Mesothelial cell of epicardium (in vitro differentiated cells): ENCODE measurements around the gene LAMTOR2. TPM values are rescaled to one million over a fixed set of nuclear protein-coding genes. Genes with fewer than 3 reads are reported as not detected.
"Not testable (repeated sequence)": the region's sequence is repeated elsewhere in the genome, so short reads cannot be mapped to it uniquely, and the experiment has no call there.

Source experiments
- DNase-seq, 2 experiments: peaks; one replicate each; pipeline ENCODE4 v3.0.0; 2021; ENCODE audit warnings: low spot score in 2 of 2; ENCODE audit not compliant: unreplicated experiment in 2 of 2
- H3K27ac Mint-ChIP-seq: 2 replicates; pipeline ENCODE4 v1.8.0; 2021; ENCODE audit warnings: mixed read lengths
- H3K27me3 Mint-ChIP-seq: 2 replicates; pipeline ENCODE4 v1.8.0; 2021; ENCODE audit warnings: low read depth, mixed read lengths
- H3K36me3 Mint-ChIP-seq: 2 replicates; pipeline ENCODE4 v1.8.0; 2021; ENCODE audit warnings: mixed read lengths
- H3K4me1 Mint-ChIP-seq: 2 replicates; pipeline ENCODE4 v1.8.0; 2021; ENCODE audit warnings: mixed read lengths
- H3K4me3 Mint-ChIP-seq: 2 replicates; pipeline ENCODE4 v1.8.0; 2021; ENCODE audit warnings: mild to moderate bottlenecking, moderate library complexity, mixed read lengths
- H3K9me3 Mint-ChIP-seq: 2 replicates; pipeline ENCODE4 v1.8.0; 2021; ENCODE audit warnings: mixed read lengths
- CTCF ChIP-seq: fragments of 200-600 bp; sonication (generic); IDR thresholded peaks from one replicate; pipeline ENCODE4 v1.5.0; 2021; ENCODE audit warnings: antibody characterized with exemption; ENCODE audit not compliant: unreplicated experiment
- total RNA-seq: library from RNA; stranded (reverse); gene quantifications from 3 replicates; pipeline ENCODE4 v1.2.1, GENCODE V29; 2021

Gene LAMTOR2
- total RNA-seq, 1 donor from 2014 or later: 39.5 TPM

DNA sequence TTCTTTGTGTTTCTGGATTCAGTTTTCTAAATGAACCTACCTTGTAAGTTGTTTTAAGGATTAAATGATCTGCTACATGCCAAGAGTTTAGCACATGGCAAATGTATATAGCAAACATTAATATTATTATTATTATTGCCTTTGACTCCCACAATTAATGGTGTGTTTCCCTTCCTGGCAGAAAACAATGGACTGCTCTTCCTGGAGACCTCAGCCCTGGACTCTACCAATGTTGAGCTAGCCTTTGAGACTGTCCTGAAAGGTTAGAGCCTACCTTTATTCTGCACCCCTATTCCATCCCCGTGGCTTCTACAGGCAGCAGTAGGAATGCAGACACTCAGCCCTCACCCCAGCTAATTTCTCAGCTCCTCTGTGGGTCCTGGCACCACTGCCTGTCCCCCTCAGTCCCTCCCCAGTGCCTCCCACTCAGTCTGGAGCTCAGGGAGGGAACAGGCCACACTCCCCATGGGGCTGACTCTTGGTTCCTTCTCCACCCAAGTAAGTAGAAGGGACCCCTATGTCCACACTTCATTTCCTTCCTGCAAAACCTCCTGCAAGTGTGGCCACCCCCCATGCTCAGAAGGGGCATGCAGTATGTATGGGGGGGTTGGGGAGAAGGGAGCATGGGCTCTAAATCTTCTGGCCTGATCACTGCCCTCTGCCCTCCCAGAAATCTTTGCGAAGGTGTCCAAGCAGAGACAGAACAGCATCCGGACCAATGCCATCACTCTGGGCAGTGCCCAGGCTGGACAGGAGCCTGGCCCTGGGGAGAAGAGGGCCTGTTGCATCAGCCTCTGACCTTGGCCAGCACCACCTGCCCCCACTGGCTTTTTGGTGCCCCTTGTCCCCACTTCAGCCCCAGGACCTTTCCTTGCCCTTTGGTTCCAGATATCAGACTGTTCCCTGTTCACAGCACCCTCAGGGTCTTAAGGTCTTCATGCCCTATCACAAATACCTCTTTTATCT, 15.2 kb downstream of the LAMTOR2 start:
- H3K9me3 Mint-ChIP-seq: no peaks in the 10 kb centered on the region
- peaks cover 32% of the 10 kb centered on the region for H3K4me1 Mint-ChIP-seq
- no peak for TF ChIP-seq CTCF
- H3K4me3 Mint-ChIP-seq: no peak overlapping the region
- peak overlapping the region; percentile 30 for H3K27ac Mint-ChIP-seq
- H3K27me3 Mint-ChIP-seq: no peaks in the 10 kb centered on the region
- DNase-seq: no peak
- peaks cover 6% of the 10 kb centered on the region for H3K36me3 Mint-ChIP-seq

DNA sequence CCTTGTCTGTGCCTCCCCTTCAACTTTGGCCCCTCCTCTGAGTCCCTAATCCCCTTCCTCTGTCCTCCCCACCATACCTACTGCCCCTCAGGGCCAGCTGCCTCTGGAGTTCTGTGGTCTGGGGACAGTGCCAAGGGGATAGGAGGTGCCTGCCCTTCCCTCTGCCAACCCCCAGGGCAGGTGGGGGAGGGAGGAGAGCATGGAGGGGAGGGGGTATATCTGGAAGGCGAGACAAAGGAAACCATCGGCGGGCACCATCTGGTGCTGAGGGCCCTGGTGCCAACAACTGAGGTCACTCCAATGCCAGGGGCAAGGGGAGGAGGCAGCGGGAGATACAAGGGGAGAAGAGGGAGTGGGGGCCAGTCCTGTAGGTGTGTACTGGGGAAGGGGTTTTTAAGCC, 16.0 kb downstream of the LAMTOR2 start:
- Mint-ChIP-seq H3K27ac (peak overlapping the region; percentile 66), H3K4me1 (peaks cover 38% of the 10 kb centered on the region), H3K27me3 (no peaks in the 10 kb centered on the region), H3K36me3 (peaks cover 11% of the 10 kb centered on the region), H3K9me3 (no peaks in the 10 kb centered on the region), H3K4me3 (no peak overlapping the region)
- no peak for DNase-seq
- TF ChIP-seq CTCF: no peak

DNA sequence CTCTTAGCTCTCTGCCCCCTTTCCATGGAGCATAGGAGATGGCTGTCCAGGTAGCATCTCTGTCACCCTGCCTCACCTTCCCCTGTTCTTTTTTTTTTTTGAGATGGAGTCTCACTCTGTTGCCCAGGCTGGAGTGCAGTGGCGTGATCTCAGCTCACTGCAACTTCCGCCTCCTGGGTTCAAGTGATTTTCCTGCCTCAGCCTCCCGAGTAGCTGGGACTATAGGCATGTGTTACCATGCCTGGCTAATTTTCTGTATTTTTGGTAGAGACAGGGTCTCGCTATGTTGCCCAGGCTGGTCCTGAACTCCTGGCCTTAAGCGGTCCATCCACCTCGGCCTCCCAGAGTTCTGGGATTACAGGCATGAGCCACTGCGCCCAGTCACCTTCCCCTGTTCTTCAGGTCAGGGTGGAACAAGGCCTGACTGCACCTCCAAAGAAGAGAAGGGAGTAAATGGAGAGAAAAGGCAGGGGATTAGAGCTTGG, 16.8 kb downstream of the LAMTOR2 start:
- not testable (repeated sequence) for DNase-seq, H3K9me3 Mint-ChIP-seq, H3K4me3 Mint-ChIP-seq, H3K27me3 Mint-ChIP-seq
- peak overlapping the region; percentile 71 for H3K27ac Mint-ChIP-seq
- peaks cover 13% of the 10 kb centered on the region for H3K36me3 Mint-ChIP-seq
- peaks cover 42% of the 10 kb centered on the region for H3K4me1 Mint-ChIP-seq

DNA sequence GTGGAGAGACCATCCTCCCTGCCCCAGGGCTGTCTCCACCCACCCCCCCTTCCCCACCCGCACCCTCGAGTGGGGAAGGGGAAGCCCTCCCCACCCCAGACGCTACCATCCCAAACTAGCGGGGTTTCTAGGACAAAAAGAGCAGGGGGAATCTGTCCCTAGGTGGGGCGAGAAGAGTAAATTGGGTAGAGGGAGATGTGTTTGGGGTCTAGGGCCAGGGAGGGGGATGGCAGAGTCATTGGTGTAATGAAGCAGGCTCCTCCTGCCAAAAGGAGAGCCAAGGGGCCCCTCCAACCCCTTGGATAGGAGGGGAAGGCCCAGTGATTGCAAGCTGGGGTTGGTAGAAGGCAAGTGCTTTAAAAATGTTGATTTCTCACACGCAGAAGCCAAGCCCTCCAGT, 17.7 kb downstream of the LAMTOR2 start:
- Mint-ChIP-seq H3K36me3 (peaks cover 15% of the 10 kb centered on the region), H3K27me3 (no peaks in the 10 kb centered on the region), H3K4me3 (no peak overlapping the region), H3K9me3 (no peaks in the 10 kb centered on the region), H3K27ac (peak overlapping the region; percentile 82), H3K4me1 (peaks cover 46% of the 10 kb centered on the region)
- no peak for DNase-seq
- TF ChIP-seq CTCF: no peak

DNA sequence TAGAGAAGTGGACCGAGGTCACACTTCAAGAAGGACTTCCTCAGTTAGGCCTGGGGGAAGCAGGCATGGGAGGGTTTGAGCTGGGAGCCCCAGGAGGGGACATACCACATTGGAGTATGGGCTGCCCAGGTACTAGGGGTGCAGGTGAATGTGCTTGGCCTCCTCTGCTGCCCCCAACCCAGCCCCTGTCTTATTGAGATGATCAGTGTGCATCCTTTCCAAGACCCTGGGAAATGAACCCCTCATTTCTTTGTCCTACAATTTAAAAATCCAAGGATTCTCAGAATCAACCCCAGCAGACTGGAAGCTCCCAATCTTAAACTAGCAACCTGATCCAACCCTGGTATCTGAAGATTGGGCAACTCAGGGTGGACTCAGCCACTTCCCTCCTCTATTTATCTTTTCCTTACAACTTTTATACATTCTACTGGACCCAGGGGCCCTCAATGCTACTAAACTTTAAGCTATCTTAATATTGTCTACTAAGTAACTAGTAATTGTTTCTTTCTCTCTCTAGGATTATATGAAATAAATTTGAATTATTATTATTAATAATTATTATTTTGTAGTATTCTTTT, 18.6 kb downstream of the LAMTOR2 start:
- Mint-ChIP-seq H3K27me3 (no peaks in the 10 kb centered on the region), H3K36me3 (peaks cover 17% of the 10 kb centered on the region), H3K4me1 (peaks cover 56% of the 10 kb centered on the region), H3K4me3 (no peak overlapping the region), H3K27ac (peak overlapping the region; percentile 82), H3K9me3 (no peaks in the 10 kb centered on the region)
- DNase-seq: no peak
- no peak for TF ChIP-seq CTCF

DNA sequence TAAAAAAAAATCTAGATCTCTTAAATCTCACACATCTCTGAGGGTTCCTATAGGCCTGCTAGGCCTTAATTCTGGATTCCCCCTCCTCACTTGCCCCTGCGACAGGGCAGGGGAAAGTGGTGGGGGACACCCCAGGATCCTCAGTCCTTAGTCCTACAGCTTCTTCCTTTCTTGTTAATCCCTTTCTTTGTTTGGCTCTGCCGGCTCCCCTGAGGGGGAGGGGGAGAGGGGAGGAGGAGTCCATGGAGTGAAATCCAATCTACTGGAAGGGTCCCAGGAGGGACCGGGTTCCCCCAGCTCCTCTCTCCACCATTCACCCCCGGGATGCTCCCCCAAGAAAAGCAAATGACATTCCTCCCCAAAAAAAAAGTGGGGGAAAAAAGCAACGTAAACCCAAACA, 19.2 kb downstream of the LAMTOR2 start:
- TF ChIP-seq CTCF: no peak
- H3K36me3 Mint-ChIP-seq: peaks cover 17% of the 10 kb centered on the region
- no peaks in the 10 kb centered on the region for H3K9me3 Mint-ChIP-seq
- DNase-seq: no peak
- no peak overlapping the region for H3K4me3 Mint-ChIP-seq
- H3K27ac Mint-ChIP-seq: peak overlapping the region; percentile 91
- no peaks in the 10 kb centered on the region for H3K27me3 Mint-ChIP-seq
- H3K4me1 Mint-ChIP-seq: peaks cover 61% of the 10 kb centered on the region
